Heart left ventricle (tissue), 13 donors: ENCODE measurements around the gene COL1A1.

ENCODE experiments used
- CTCF ChIP-seq, 12 donors: fragments of 200-600 bp; sonication (generic) in 4 of 12; IDR thresholded peaks; one replicate each; pipeline versions ENCODE4 v1.5.0 to v1.8.0; 2018 to 2022; ENCODE audit warnings: antibody characterized with exemption in 12 of 12, mild to moderate bottlenecking in 5 of 12
- POLR2A ChIP-seq, 2 donors: fragments of 450-650 bp; IDR thresholded peaks; one replicate each; pipeline ENCODE4 v1.6.1; 2017; ENCODE audit warnings: antibody characterized with exemption in 2 of 2, mild to moderate bottlenecking in 2 of 2, moderate library complexity in 2 of 2
- donor health status: ischemic (EF 13 %, LVEDD 7.1; RV severe dilation, severe dysfunction).
- donor health status: DM: no; HTN: yes; CAD: no.
- donor health status: DM: no; HTN: no; CAD: no.
- donor health status: ischemic (EF 25% LVEDD 6.9; RV normal size, moderate dysfunction).
- donor health status: ischemic (EF 25% LVEDD 5.7; RV mildly dilated, moderate dysfunction).
- donor health status: ischemic (EF 35%, LVEDD 5.7; RV mildly dilated, moderate dysfunction).
- donor health status: nonischemic (EF 11% LVEDD 7.7; RV severe dilation, severe dysfunction).
- donor health status: DM: yes; HTN: yes; CAD: no.
- donor health status: PGD.
- donor health status: ischemic (EF 29% LVEDD 5.4; RV normal size, mild dysfunction).
- donor health status: nonischemic (EF 23%, LVEDD 6.1; RV moderate dilation, normal function).

GRCh38 chr17:50200457-50201275, 765 bp downstream of the COL1A1 start:
- no peak for TF ChIP-seq POLR2A (IDR thresholded peaks at IDR 0.05)
- TF ChIP-seq CTCF (IDR thresholded peaks at IDR 0.05) = peak; percentile 98 to 100 (median 100)
